Stimulated activated effector memory CD8-positive, alpha-beta T cell treated with anti-CD3 and anti-CD28 coated beads, Interleukin-12 subunit alpha, Interleukin-12 subunit beta, amount 100 ng/mL, for 72 hours (primary cell): Measurements from ENCODE around the gene TXLNA.

ENCODE experiments used
- ATAC-seq: fragments of 150-1000 bp; cut with Tn5 transposase; 2 replicates; pipeline ENCODE4 v1.10.0; 2021
- DNase-seq, 2 donors: peaks; one replicate each; pipeline ENCODE4 v3.0.0; 2021 to 2022; ENCODE audit warnings: low spot score in 2 of 2
- H3K27ac Mint-ChIP-seq: one replicate; pipeline ENCODE4 v1.8.0; 2022; ENCODE audit warnings: mild to moderate bottlenecking, mixed read lengths
- H3K36me3 Mint-ChIP-seq: one replicate; pipeline ENCODE4 v1.8.0; 2022; ENCODE audit warnings: mild to moderate bottlenecking, mixed read lengths
- H3K4me1 Mint-ChIP-seq: one replicate; pipeline ENCODE4 v1.8.0; 2022; ENCODE audit warnings: mixed read lengths
- H3K4me3 Mint-ChIP-seq: one replicate; pipeline ENCODE4 v1.8.0; 2022; ENCODE audit warnings: mild to moderate bottlenecking, mixed read lengths
- H3K9me3 Mint-ChIP-seq: one replicate; pipeline ENCODE4 v1.8.0; 2022; ENCODE audit warnings: mixed read lengths

Gene TXLNA

GRCh38 chr1:32178380-32179192 is 889 bp upstream of the TXLNA start:
- peaks cover 40% of the 10 kb centered on the region for H3K4me1 Mint-ChIP-seq
- peak overlapping the region; percentile 96 for H3K4me3 Mint-ChIP-seq
- H3K36me3 Mint-ChIP-seq: peaks cover 57% of the 10 kb centered on the region
- DNase-seq (no peak), ATAC-seq (no peak)
- H3K9me3 Mint-ChIP-seq: no peaks in the 10 kb centered on the region
- peak overlapping the region; percentile 98 for H3K27ac Mint-ChIP-seq

- H3K4me3 Mint-ChIP-seq: peak overlapping the region; percentile 96
- ATAC-seq (no peak), DNase-seq (no peak)
- peak overlapping the region; percentile 98 for H3K27ac Mint-ChIP-seq
- H3K4me1 Mint-ChIP-seq: peaks cover 44% of the 10 kb centered on the region
- H3K9me3 Mint-ChIP-seq: no peaks in the 10 kb centered on the region
- H3K36me3 Mint-ChIP-seq: peaks cover 62% of the 10 kb centered on the region
Measured at GRCh38 chr1:32179193-32179442, 357 bp upstream of the TXLNA start.

- Mint-ChIP-seq H3K27ac (peak overlapping the region; percentile 98), H3K36me3 (peaks cover 71% of the 10 kb centered on the region), H3K9me3 (no peaks in the 10 kb centered on the region), H3K4me3 (peak overlapping the region; percentile 96), H3K4me1 (peaks cover 54% of the 10 kb centered on the region)
- peak; percentile 24 to 81 for DNase-seq
- ATAC-seq: peak; percentile 52
Measured at GRCh38 chr1:32180186-32181060, 948 bp downstream of the TXLNA start.

- Mint-ChIP-seq H3K36me3 (peaks cover 72% of the 10 kb centered on the region), H3K9me3 (no peaks in the 10 kb centered on the region), H3K4me3 (peak overlapping the region; percentile 96), H3K4me1 (peaks cover 58% of the 10 kb centered on the region), H3K27ac (peak overlapping the region; percentile 98)
- DNase-seq: no peak
- no peak for ATAC-seq
Measured at GRCh38 chr1:32181065-32181464, 1.6 kb downstream of the TXLNA start.

GRCh38 chr1:32181563-32181962 is 2.1 kb downstream of the TXLNA start:
- Mint-ChIP-seq H3K36me3 (peaks cover 77% of the 10 kb centered on the region), H3K27ac (peak overlapping the region; percentile 98), H3K4me3 (peak overlapping the region; percentile 96), H3K4me1 (peaks cover 63% of the 10 kb centered on the region), H3K9me3 (no peaks in the 10 kb centered on the region)
- ATAC-seq (no peak), DNase-seq (no peak)

GRCh38 chr1:32182060-32182459 is 2.6 kb downstream of the TXLNA start:
- peak overlapping the region; percentile 10 for H3K27ac Mint-ChIP-seq
- peak overlapping the region; percentile 96 for H3K4me3 Mint-ChIP-seq
- peaks cover 82% of the 10 kb centered on the region for H3K36me3 Mint-ChIP-seq
- DNase-seq: no peak
- no peak for ATAC-seq
- peaks cover 66% of the 10 kb centered on the region for H3K4me1 Mint-ChIP-seq
- H3K9me3 Mint-ChIP-seq: no peaks in the 10 kb centered on the region

GRCh38 chr1:32184650-32185049 is 5.2 kb downstream of the TXLNA start:
- Mint-ChIP-seq H3K36me3 (peaks cover 100% of the 10 kb centered on the region), H3K4me3 (peak overlapping the region; percentile 28), H3K27ac (peak overlapping the region; percentile 44), H3K4me1 (peaks cover 64% of the 10 kb centered on the region), H3K9me3 (no peaks in the 10 kb centered on the region)
- DNase-seq (no peak), ATAC-seq (no peak)

GRCh38 chr1:32186077-32186476 is 6.6 kb downstream of the TXLNA start:
- H3K4me3 Mint-ChIP-seq: no peak overlapping the region
- no peaks in the 10 kb centered on the region for H3K9me3 Mint-ChIP-seq
- DNase-seq (no peak), ATAC-seq (no peak)
- H3K36me3 Mint-ChIP-seq: peaks cover 100% of the 10 kb centered on the region
- peak overlapping the region; percentile 77 for H3K27ac Mint-ChIP-seq
- H3K4me1 Mint-ChIP-seq: peaks cover 50% of the 10 kb centered on the region

GRCh38 chr1:32186491-32186890 is 7.0 kb downstream of the TXLNA start:
- DNase-seq: no peak
- Mint-ChIP-seq H3K4me1 (peaks cover 47% of the 10 kb centered on the region), H3K27ac (peak overlapping the region; percentile 77), H3K4me3 (no peak overlapping the region), H3K9me3 (no peaks in the 10 kb centered on the region), H3K36me3 (peaks cover 100% of the 10 kb centered on the region)
- no peak for ATAC-seq

- ATAC-seq (no peak), DNase-seq (no peak)
- H3K36me3 Mint-ChIP-seq: peaks cover 100% of the 10 kb centered on the region
- peak overlapping the region; percentile 18 for H3K27ac Mint-ChIP-seq
- H3K9me3 Mint-ChIP-seq: no peaks in the 10 kb centered on the region
- H3K4me3 Mint-ChIP-seq: no peak overlapping the region
- peaks cover 47% of the 10 kb centered on the region for H3K4me1 Mint-ChIP-seq
Measured at GRCh38 chr1:32187850-32188249, 8.4 kb downstream of the TXLNA start.

GRCh38 chr1:32192220-32192948 is 12.9 kb downstream of the TXLNA start:
- peaks cover 63% of the 10 kb centered on the region for H3K4me1 Mint-ChIP-seq
- H3K9me3 Mint-ChIP-seq: no peaks in the 10 kb centered on the region
- H3K36me3 Mint-ChIP-seq: peaks cover 100% of the 10 kb centered on the region
- no peak overlapping the region for H3K27ac Mint-ChIP-seq
- H3K4me3 Mint-ChIP-seq: no peak overlapping the region
- DNase-seq (no peak), ATAC-seq (no peak)

- DNase-seq (no peak), ATAC-seq (no peak)
- no peaks in the 10 kb centered on the region for H3K9me3 Mint-ChIP-seq
- peaks cover 89% of the 10 kb centered on the region for H3K36me3 Mint-ChIP-seq
- peaks cover 72% of the 10 kb centered on the region for H3K4me1 Mint-ChIP-seq
- no peak overlapping the region for H3K27ac Mint-ChIP-seq
- H3K4me3 Mint-ChIP-seq: no peak overlapping the region
Measured at GRCh38 chr1:32194984-32195383, 15.5 kb downstream of the TXLNA start.

- H3K27ac Mint-ChIP-seq: no peak overlapping the region
- ATAC-seq: no peak
- no peaks in the 10 kb centered on the region for H3K9me3 Mint-ChIP-seq
- no peak for DNase-seq
- H3K4me3 Mint-ChIP-seq: no peak overlapping the region
- H3K4me1 Mint-ChIP-seq: peaks cover 78% of the 10 kb centered on the region
- H3K36me3 Mint-ChIP-seq: peaks cover 84% of the 10 kb centered on the region
Measured at GRCh38 chr1:32195531-32195930, 16.1 kb downstream of the TXLNA start.

GRCh38 chr1:32195972-32196823 is 16.7 kb downstream of the TXLNA start:
- Mint-ChIP-seq H3K36me3 (peaks cover 78% of the 10 kb centered on the region), H3K4me3 (no peak overlapping the region), H3K4me1 (peaks cover 81% of the 10 kb centered on the region), H3K9me3 (no peaks in the 10 kb centered on the region), H3K27ac (peak overlapping the region; percentile 85)
- DNase-seq: no peak
- ATAC-seq: no peak

- Mint-ChIP-seq H3K4me1 (peaks cover 83% of the 10 kb centered on the region), H3K27ac (peak overlapping the region; percentile 85), H3K9me3 (no peaks in the 10 kb centered on the region), H3K36me3 (peaks cover 77% of the 10 kb centered on the region), H3K4me3 (no peak overlapping the region)
- ATAC-seq (no peak), DNase-seq (no peak)
Measured at GRCh38 chr1:32197074-32197473, 17.6 kb downstream of the TXLNA start.
